Measurements from ENCODE around the gene KCNMA1.

KCNMA1 gene

GRCh38 chr10:77116904-77117303 is 520.7 kb downstream of the KCNMA1 start:
- no peak for DNase-seq (ENCODE audit: low read depth in 2 of 2)

- no peak for DNase-seq (ENCODE audit: low read depth in 2 of 2)
Observed at GRCh38 chr10:77114181-77114821, 523.3 kb downstream of the KCNMA1 start.

- no peak for DNase-seq (ENCODE audit: low read depth in 2 of 2)
Observed at GRCh38 chr10:77111611-77112550, 525.7 kb downstream of the KCNMA1 start.

- DNase-seq (ENCODE audit: low read depth in 2 of 2) = no peak
Observed at GRCh38 chr10:77110757-77111156, 526.9 kb downstream of the KCNMA1 start.

- DNase-seq (ENCODE audit: low read depth in 2 of 2) = no peak
Observed at GRCh38 chr10:77109351-77109994, 528.1 kb downstream of the KCNMA1 start.

GRCh38 chr10:77106676-77107075 is 530.9 kb downstream of the KCNMA1 start:
- no peak for DNase-seq (ENCODE audit: low read depth in 2 of 2)

- no peak for DNase-seq (ENCODE audit: low read depth in 2 of 2)
Observed at GRCh38 chr10:77105761-77106221, 531.8 kb downstream of the KCNMA1 start.

- no peak for DNase-seq (ENCODE audit: low read depth in 2 of 2)
Observed at GRCh38 chr10:77104459-77104980, 533.1 kb downstream of the KCNMA1 start.

GRCh38 chr10:77103213-77103612 is 534.4 kb downstream of the KCNMA1 start:
- no peak for DNase-seq (ENCODE audit: low read depth in 2 of 2)

GRCh38 chr10:77101341-77101740 is 536.3 kb downstream of the KCNMA1 start:
- no peak for DNase-seq (ENCODE audit: low read depth in 2 of 2)

- no peak for DNase-seq (ENCODE audit: low read depth in 2 of 2)
Observed at GRCh38 chr10:77099136-77099535, 538.5 kb downstream of the KCNMA1 start.

- no peak for DNase-seq (ENCODE audit: low read depth in 2 of 2)
Observed at GRCh38 chr10:77097625-77098024, 540.0 kb downstream of the KCNMA1 start.

GRCh38 chr10:77093126-77093525 is 544.5 kb downstream of the KCNMA1 start:
- no peak for DNase-seq (ENCODE audit: low read depth in 2 of 2)

- no peak for DNase-seq (ENCODE audit: low read depth in 2 of 2)
Observed at GRCh38 chr10:77091597-77092165, 545.9 kb downstream of the KCNMA1 start.

GRCh38 chr10:77090381-77091356 is 546.9 kb downstream of the KCNMA1 start:
- no peak for DNase-seq (ENCODE audit: low read depth in 2 of 2)

- no peak for DNase-seq (ENCODE audit: low read depth in 2 of 2)
Observed at GRCh38 chr10:77087366-77087765, 550.2 kb downstream of the KCNMA1 start.

- no peak for DNase-seq (ENCODE audit: low read depth in 2 of 2)
Observed at GRCh38 chr10:77086081-77086480, 551.5 kb downstream of the KCNMA1 start.

GRCh38 chr10:77085344-77085743 is 552.3 kb downstream of the KCNMA1 start:
- DNase-seq (ENCODE audit: low read depth in 2 of 2) = no peak

GRCh38 chr10:77084431-77085144 is 553.0 kb downstream of the KCNMA1 start:
- DNase-seq (ENCODE audit: low read depth in 2 of 2) = no peak

Data from stimulated activated CD4-positive, alpha-beta T cell treated with anti-CD3 and anti-CD28 coated beads, Interleukin-1b, Interleukin-23, amount 100 ng/mL, for 4 hours (primary cell).